K562 (cell line): Measurements from ENCODE around the gene WDR90. TPM values are rescaled to one million over a fixed set of nuclear protein-coding genes. Genes with fewer than 3 reads are reported as not detected.
A peak's percentile ranks its signal among the peaks of the same experiment; 100 is the strongest.

Source experiments
- DACH1 ChIP-seq: fragments of 450-650 bp; IDR thresholded peaks from 2 replicates; pipeline ENCODE4 v1.6.1; 2018; ENCODE audit not compliant: partially characterized antibody
- E4F1 ChIP-seq: fragments of 250-450 bp; sonication (Bioruptor Pico); IDR thresholded peaks from 2 replicates; pipeline ENCODE4 v1.5.0; 2021; ENCODE audit warnings: mild to moderate bottlenecking, borderline replicate concordance
- FOXA3 ChIP-seq, 2 experiments: fragments of 450-650 bp in 1 of 2; sonication (generic) in 1 of 2; formaldehyde crosslinking; IDR thresholded peaks in 1 of 2; conservative IDR thresholded peaks in 1 of 2; 2 replicates each; pipeline versions ENCODE4 v1.4.0 to v1.8.0; 2020 to 2022; ENCODE audit warnings: mild to moderate bottlenecking in 2 of 2, missing genetic modification reagents in 1 of 2
- GABPA ChIP-seq: fragments of 200-800 bp; sonication (Bioruptor generic); conservative IDR thresholded peaks from 2 replicates; pipeline ENCODE4 v1.6.1; 2016; ENCODE audit warnings: low read depth, missing genetic modification characterization, missing compliant biosample characterization
- GATAD2A ChIP-seq: fragments of 450-650 bp; IDR thresholded peaks from 2 replicates; pipeline ENCODE4 v1.6.1; 2017
- GTF2B ChIP-seq: IDR thresholded peaks from 2 replicates; pipeline ENCODE4 v1.6.1; 2011; ENCODE audit not compliant: insufficient read length; ENCODE audit errors: extremely low read depth
- MLLT1 ChIP-seq, 2 experiments: fragments of 450-650 bp; IDR thresholded peaks; 2 replicates each; pipeline ENCODE4 v1.6.1; 2016
- NCOA4 ChIP-seq: fragments of 450-650 bp; IDR thresholded peaks from 2 replicates; pipeline ENCODE4 v1.6.1; 2018; ENCODE audit warnings: mild to moderate bottlenecking; ENCODE audit not compliant: partially characterized antibody
- NR4A1 ChIP-seq, 2 experiments: fragments of 250-450 bp in 1 of 2; fragments of 450-650 bp in 1 of 2; sonication (Bioruptor Pico) in 1 of 2; IDR thresholded peaks; 2 replicates each; pipeline versions ENCODE4 v1.4.0 to v1.6.1; 2016 to 2020; ENCODE audit warnings: mild to moderate bottlenecking in 2 of 2, missing compliant biosample characterization in 1 of 2, missing genetic modification characterization in 1 of 2, moderate library complexity in 1 of 2
- POLR3G ChIP-seq: IDR thresholded peaks from 2 replicates; pipeline ENCODE4 v1.6.1; 2011; ENCODE audit not compliant: insufficient read length, insufficient replicate concordance; ENCODE audit errors: extremely low read depth
- PRMT5 ChIP-seq: sonication (generic); formaldehyde crosslinking; IDR thresholded peaks from 2 replicates; pipeline ENCODE4 v1.5.0; 2020; ENCODE audit warnings: missing genetic modification reagents
- RBM17 ChIP-seq: fragments of 200-400 bp; formaldehyde crosslinking; IDR thresholded peaks from 2 replicates; pipeline ENCODE4 v1.6.1; 2017; ENCODE audit warnings: low read depth, mild to moderate bottlenecking, low read length, borderline replicate concordance
- SAFB ChIP-seq: fragments of 200-400 bp; formaldehyde crosslinking; IDR thresholded peaks from 2 replicates; pipeline ENCODE4 v1.6.1; 2017; ENCODE audit warnings: low read depth, low read length, borderline replicate concordance
- SP1 ChIP-seq: sonication (generic); formaldehyde crosslinking; IDR thresholded peaks from 2 replicates; pipeline ENCODE4 v1.8.1; 2022; ENCODE audit warnings: mild to moderate bottlenecking, missing genetic modification reagents
- TCFL5 ChIP-seq: fragments of 250-450 bp; sonication (Bioruptor Pico); conservative IDR thresholded peaks from 2 replicates; pipeline ENCODE4 v1.6.1; 2021; ENCODE audit warnings: mild to moderate bottlenecking, moderate library complexity, matching md5 sums
- ZBED1 ChIP-seq: IDR thresholded peaks from 2 replicates; pipeline ENCODE4 v1.6.1; 2014
- ZNF408 ChIP-seq: fragments of 250-450 bp; sonication (Bioruptor Pico); IDR thresholded peaks from 2 replicates; pipeline ENCODE4 v1.4.0; 2020; ENCODE audit warnings: low read depth, mild to moderate bottlenecking, moderate library complexity
- ZNF445 ChIP-seq: fragments of 250-450 bp; sonication (Bioruptor Pico); IDR thresholded peaks from 2 replicates; pipeline ENCODE4 v1.4.0; 2020; ENCODE audit warnings: low read depth, mild to moderate bottlenecking, moderate library complexity
- polyA plus RNA-seq, 8 experiments: library from polyadenylated mRNA; depleted of rRNA in 4 of 8; stranded (reverse) in 5 of 8; unstranded in 3 of 8; fragments of >200 nt; fragmentation: Nextera tagmentation in 2 of 8; fragmentation: Illumina TruSeq in 1 of 8; extraction: Ambion mirVana in 2 of 8; extraction: Trizol in 1 of 8; gene quantifications; 2 replicates each; pipeline versions ENCODE4 v1.2.1 to v1.2.3, GENCODE V29; 2011 to 2014; ENCODE audit warnings: inconsistent platforms in 1 of 8, missing spikeins in 1 of 8
- total RNA-seq, 7 experiments: library from RNA; depleted of rRNA in 6 of 7; stranded (reverse); fragments of >200 nt in 6 of 7; fragmentation: Illumina TruSeq in 2 of 7; extraction: Trizol in 2 of 7; gene quantifications; 2 replicates each; pipeline versions ENCODE4 v1.2.1 to v1.2.3, GENCODE V29; 2011 to 2021; ENCODE audit warnings: low replicate concordance in 1 of 7
- TF ChIP-seq, protein P1 (sequence below): fragments of 250-450 bp; sonication (Bioruptor Pico); IDR thresholded peaks from 2 replicates; pipeline ENCODE4 v1.8.0; 2021; ENCODE audit warnings: mild to moderate bottlenecking, moderate library complexity
- TF ChIP-seq, protein P2 (sequence below): fragments of 250-450 bp; sonication (Bioruptor Pico); IDR thresholded peaks from 2 replicates; pipeline ENCODE4 v1.4.0; 2020; ENCODE audit warnings: borderline replicate concordance

Gene WDR90
- total and polyA plus RNA-seq, 9 of the 15 experiments (the other 6 are each of a cell fraction or from before 2014, with no cell fraction given), result 0.44 to 12.6 (median 3.3) TPM

GRCh38 chr16:683396-684070 is 34.4 kb downstream of the WDR90 start (continued):
- TF ChIP-seq POLR3G (no peak), FOXA3 (CRISPR knock-in tag; conservative IDR thresholded peaks at IDR 0.05 in 1 of 2, IDR thresholded peaks at IDR 0.05 in 1 of 2) (0 out of 4 replicates have a peak, but pooled peaks of 1 of the 2 experiments have one; percentile 14), ZNF445 (peak; percentile 50; the same call in 1 of the 2 replicates), SP1 (no peak), GABPA (no peak), ZNF408 (CRISPR knock-in tag) (no peak), GTF2B (no peak), MLLT1 (IDR thresholded peaks at IDR 0.05) (no peak), NR4A1 (CRISPR knock-in tag; IDR thresholded peaks at IDR 0.05) (peak; percentile 59; the same call in 1 of the 2 replicates), NR4A1 (tag; IDR thresholded peaks at IDR 0.05) (no peak), RBM17 (no peak), GATAD2A (no peak), DACH1 (no peak), E4F1 (CRISPR knock-in tag) (no peak), TCFL5 (CRISPR knock-in tag) (no peak), PRMT5 (CRISPR knock-in tag) (0 out of 2 replicates have a peak, but pooled peaks have one; percentile 18), SAFB (peak; percentile 96), ZBED1 (0 out of 2 replicates have a peak, but pooled peaks have one; percentile 20), NCOA4 (no peak)
- TF ChIP-seq, protein P1, sequence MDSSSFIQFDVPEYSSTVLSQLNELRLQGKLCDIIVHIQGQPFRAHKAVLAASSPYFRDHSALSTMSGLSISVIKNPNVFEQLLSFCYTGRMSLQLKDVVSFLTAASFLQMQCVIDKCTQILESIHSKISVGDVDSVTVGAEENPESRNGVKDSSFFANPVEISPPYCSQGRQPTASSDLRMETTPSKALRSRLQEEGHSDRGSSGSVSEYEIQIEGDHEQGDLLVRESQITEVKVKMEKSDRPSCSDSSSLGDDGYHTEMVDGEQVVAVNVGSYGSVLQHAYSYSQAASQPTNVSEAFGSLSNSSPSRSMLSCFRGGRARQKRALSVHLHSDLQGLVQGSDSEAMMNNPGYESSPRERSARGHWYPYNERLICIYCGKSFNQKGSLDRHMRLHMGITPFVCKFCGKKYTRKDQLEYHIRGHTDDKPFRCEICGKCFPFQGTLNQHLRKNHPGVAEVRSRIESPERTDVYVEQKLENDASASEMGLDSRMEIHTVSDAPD (CRISPR knock-in tag), result no peak
- TF ChIP-seq, protein P2, sequence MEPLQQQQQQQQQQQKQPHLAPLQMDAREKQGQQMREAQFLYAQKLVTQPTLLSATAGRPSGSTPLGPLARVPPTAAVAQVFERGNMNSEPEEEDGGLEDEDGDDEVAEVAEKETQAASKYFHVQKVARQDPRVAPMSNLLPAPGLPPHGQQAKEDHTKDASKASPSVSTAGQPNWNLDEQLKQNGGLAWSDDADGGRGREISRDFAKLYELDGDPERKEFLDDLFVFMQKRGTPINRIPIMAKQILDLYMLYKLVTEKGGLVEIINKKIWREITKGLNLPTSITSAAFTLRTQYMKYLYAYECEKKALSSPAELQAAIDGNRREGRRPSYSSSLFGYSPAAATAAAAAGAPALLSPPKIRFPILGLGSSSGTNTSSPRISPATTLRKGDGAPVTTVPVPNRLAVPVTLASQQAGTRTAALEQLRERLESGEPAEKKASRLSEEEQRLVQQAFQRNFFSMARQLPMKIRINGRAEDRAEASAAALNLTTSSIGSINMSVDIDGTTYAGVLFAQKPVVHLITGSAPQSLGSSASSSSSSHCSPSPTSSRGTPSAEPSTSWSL (CRISPR knock-in tag), result no peak
